ENCODE results near the gene FCRL2. TPM values are rescaled to one million over a fixed set of nuclear protein-coding genes. Genes with fewer than 3 reads are reported as not detected.

FCRL2 gene
- total RNA-seq, 2 donors from 2014 or later: not detected

- ATAC-seq (no peak), DNase-seq (no peak)
- no peak for TF ChIP-seq POLR2A (IDR thresholded peaks at IDR 0.05)
- TF ChIP-seq CTCF (IDR thresholded peaks at IDR 0.05): no peak
- H3K9me3 ChIP-seq: no peaks in the 10 kb centered on the region
- WGBS, 2 donors: 47 to 59% methylated on average over 5 of the region's 5 CpGs
- H3K4me1 ChIP-seq: no peaks in the 10 kb centered on the region
- H3K27ac ChIP-seq: no peak overlapping the region
- intact Hi-C loops (cut with DNase I): no loop called here
- no peaks in the 10 kb centered on the region for H3K36me3 ChIP-seq (replicated peaks in 1 of 2; ENCODE audit: insufficient read depth in 1 of 2, low read depth in 2 of 2)
- H3K4me3 ChIP-seq: no peak overlapping the region
- H3K27me3 ChIP-seq: no peaks in the 10 kb centered on the region
These were observed 76.6 kb downstream of the FCRL2 start for GRCh38 chr1:157700305-157700704.

- intact Hi-C loops (cut with DNase I): loop anchor here (10.0 kb wide), 1 partner anchor 123 kb away; no protein-coding TSS in a partner anchor
- DNase-seq (no peak), ATAC-seq (no peak)
- Histone ChIP-seq H3K4me3 (no peak overlapping the region), H3K27ac (no peak overlapping the region), H3K27me3 (no peaks in the 10 kb centered on the region), H3K4me1 (no peaks in the 10 kb centered on the region), H3K9me3 (no peaks in the 10 kb centered on the region), H3K36me3 (replicated peaks in 1 of 2; ENCODE audit: insufficient read depth in 1 of 2, low read depth in 2 of 2) (no peaks in the 10 kb centered on the region)
- TF ChIP-seq CTCF (IDR thresholded peaks at IDR 0.05) (no peak), POLR2A (IDR thresholded peaks at IDR 0.05) (no peak)
- WGBS, 2 donors: 55% methylated on average over 4 of the region's 4 CpGs
These were observed 79.0 kb downstream of the FCRL2 start for GRCh38 chr1:157697781-157698569.

GRCh38 chr1:157696966-157697628 is 79.8 kb downstream of the FCRL2 start:
- no peaks in the 10 kb centered on the region for H3K27me3 ChIP-seq
- no peak for DNase-seq
- WGBS, 2 donors: 40 to 56% methylated on average over 3 to 4 of the region's 4 CpGs
- H3K4me3 ChIP-seq: no peak overlapping the region
- no peaks in the 10 kb centered on the region for H3K36me3 ChIP-seq (replicated peaks in 1 of 2; ENCODE audit: insufficient read depth in 1 of 2, low read depth in 2 of 2)
- ATAC-seq: no peak
- intact Hi-C loops (cut with DNase I): loop anchor here (10.0 kb wide), 1 partner anchor 122 kb away; no protein-coding TSS in a partner anchor
- TF ChIP-seq CTCF (IDR thresholded peaks at IDR 0.05): no peak
- no peak for TF ChIP-seq POLR2A (IDR thresholded peaks at IDR 0.05)
- H3K9me3 ChIP-seq: no peaks in the 10 kb centered on the region
- no peak overlapping the region for H3K27ac ChIP-seq
- H3K4me1 ChIP-seq: no peaks in the 10 kb centered on the region

Other genes starting within 250 kb of the FCRL2 start
- gene FCRL5, start 224.6 kb downstream of the FCRL2 start, total RNA-seq: under 1 TPM; 0.33 to 0.52 TPM
- not detected for gene FCRL4, start 179.0 kb downstream of the FCRL2 start, total RNA-seq
- gene FCRL3, start 76.4 kb downstream of the FCRL2 start, total RNA-seq: not detected
- gene FCRL1, start 43.0 kb upstream of the FCRL2 start, total RNA-seq: not detected
- gene CD5L, start 64.7 kb upstream of the FCRL2 start, total RNA-seq: not detected
- 10 to 100 TPM; 10.9 to 11.4 TPM for gene KIRREL1, start 216.5 kb upstream of the FCRL2 start, total RNA-seq